ENCODE measurements around the gene IER5.

IER5 gene

GRCh38 chr1:181100934-181101333, 12.4 kb downstream of the IER5 start:
- H3K27me3 Mint-ChIP-seq = no peaks in the 10 kb centered on the region
- ATAC-seq = no peak
- H3K36me3 Mint-ChIP-seq = peaks cover 13% of the 10 kb centered on the region
- H3K4me3 Mint-ChIP-seq = no peak overlapping the region
- peak overlapping the region; percentile 88 for H3K27ac Mint-ChIP-seq
- H3K4me1 Mint-ChIP-seq = peaks cover 71% of the 10 kb centered on the region
- H3K9me3 Mint-ChIP-seq = no peaks in the 10 kb centered on the region

GRCh38 chr1:181101581-181102226, 13.2 kb downstream of the IER5 start:
- H3K9me3 Mint-ChIP-seq = no peaks in the 10 kb centered on the region
- no peaks in the 10 kb centered on the region for H3K27me3 Mint-ChIP-seq
- no peak overlapping the region for H3K4me3 Mint-ChIP-seq
- peak overlapping the region; percentile 88 for H3K27ac Mint-ChIP-seq
- no peak for ATAC-seq
- H3K4me1 Mint-ChIP-seq = peaks cover 68% of the 10 kb centered on the region
- H3K36me3 Mint-ChIP-seq = peaks cover 5% of the 10 kb centered on the region

GRCh38 chr1:181102841-181103240, 14.3 kb downstream of the IER5 start:
- Mint-ChIP-seq H3K36me3 (peaks cover 5% of the 10 kb centered on the region), H3K27me3 (no peaks in the 10 kb centered on the region), H3K9me3 (no peaks in the 10 kb centered on the region), H3K4me1 (peaks cover 59% of the 10 kb centered on the region), H3K4me3 (no peak overlapping the region), H3K27ac (no peak overlapping the region)
- ATAC-seq = no peak

DNA sequence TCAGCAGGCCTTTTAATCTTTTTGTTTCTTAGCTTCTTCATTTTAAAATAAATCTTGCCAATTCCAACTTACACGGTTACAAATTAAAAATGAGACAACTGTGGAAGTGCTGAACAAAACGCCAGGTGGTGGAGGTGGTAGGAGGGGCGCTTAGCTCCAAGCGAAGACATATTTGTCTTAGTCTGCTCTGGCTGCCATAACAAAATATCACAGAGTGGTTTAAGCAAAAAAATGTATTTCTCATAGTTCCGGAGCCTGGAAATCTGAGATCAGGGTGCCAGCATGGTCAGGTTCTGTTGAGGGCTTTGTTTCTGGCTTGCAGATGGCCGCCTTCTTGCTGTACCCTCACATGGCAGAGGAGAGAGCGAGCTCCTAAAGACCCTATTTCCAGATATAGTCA, 14.9 kb downstream of the IER5 start:
- Mint-ChIP-seq H3K27ac (no peak overlapping the region), H3K36me3 (peaks cover under 1% of the 10 kb centered on the region), H3K27me3 (no peaks in the 10 kb centered on the region), H3K9me3 (no peaks in the 10 kb centered on the region), H3K4me1 (peaks cover 53% of the 10 kb centered on the region), H3K4me3 (no peak overlapping the region)
- no peak for ATAC-seq

- no peaks in the 10 kb centered on the region for H3K36me3 Mint-ChIP-seq
- peak overlapping the region; percentile 83 for H3K4me3 Mint-ChIP-seq
- H3K4me1 Mint-ChIP-seq = peaks cover 45% of the 10 kb centered on the region
- H3K27ac Mint-ChIP-seq = peak overlapping the region; percentile 65
- no peaks in the 10 kb centered on the region for H3K9me3 Mint-ChIP-seq
- no peak for ATAC-seq
- H3K27me3 Mint-ChIP-seq = no peaks in the 10 kb centered on the region
Observed at GRCh38 chr1:181104042-181104789, 15.7 kb downstream of the IER5 start.

DNA sequence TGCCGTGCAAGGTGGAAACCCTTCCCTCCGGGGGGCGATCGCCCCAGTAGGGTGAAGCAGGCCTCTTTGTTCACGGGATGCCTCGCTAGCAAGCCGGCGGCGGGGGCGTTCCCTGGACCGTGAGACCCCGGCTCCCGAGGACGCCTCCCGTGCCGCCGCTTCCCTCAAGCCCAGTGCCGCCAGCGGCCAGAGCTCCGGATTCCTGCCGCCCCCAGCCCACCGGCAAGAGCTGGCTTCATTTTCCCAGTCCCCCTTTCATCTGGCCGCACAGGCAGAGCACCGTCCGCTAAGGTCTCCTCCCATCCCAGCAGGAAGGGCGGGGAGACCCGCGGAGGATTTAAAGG, 16.3 kb downstream of the IER5 start:
- Mint-ChIP-seq H3K36me3 (no peaks in the 10 kb centered on the region), H3K27me3 (no peaks in the 10 kb centered on the region), H3K4me1 (peaks cover 44% of the 10 kb centered on the region), H3K4me3 (peak overlapping the region; percentile 83), H3K27ac (peak overlapping the region; percentile 65), H3K9me3 (no peaks in the 10 kb centered on the region)
- ATAC-seq = peak; percentile 53

DNA sequence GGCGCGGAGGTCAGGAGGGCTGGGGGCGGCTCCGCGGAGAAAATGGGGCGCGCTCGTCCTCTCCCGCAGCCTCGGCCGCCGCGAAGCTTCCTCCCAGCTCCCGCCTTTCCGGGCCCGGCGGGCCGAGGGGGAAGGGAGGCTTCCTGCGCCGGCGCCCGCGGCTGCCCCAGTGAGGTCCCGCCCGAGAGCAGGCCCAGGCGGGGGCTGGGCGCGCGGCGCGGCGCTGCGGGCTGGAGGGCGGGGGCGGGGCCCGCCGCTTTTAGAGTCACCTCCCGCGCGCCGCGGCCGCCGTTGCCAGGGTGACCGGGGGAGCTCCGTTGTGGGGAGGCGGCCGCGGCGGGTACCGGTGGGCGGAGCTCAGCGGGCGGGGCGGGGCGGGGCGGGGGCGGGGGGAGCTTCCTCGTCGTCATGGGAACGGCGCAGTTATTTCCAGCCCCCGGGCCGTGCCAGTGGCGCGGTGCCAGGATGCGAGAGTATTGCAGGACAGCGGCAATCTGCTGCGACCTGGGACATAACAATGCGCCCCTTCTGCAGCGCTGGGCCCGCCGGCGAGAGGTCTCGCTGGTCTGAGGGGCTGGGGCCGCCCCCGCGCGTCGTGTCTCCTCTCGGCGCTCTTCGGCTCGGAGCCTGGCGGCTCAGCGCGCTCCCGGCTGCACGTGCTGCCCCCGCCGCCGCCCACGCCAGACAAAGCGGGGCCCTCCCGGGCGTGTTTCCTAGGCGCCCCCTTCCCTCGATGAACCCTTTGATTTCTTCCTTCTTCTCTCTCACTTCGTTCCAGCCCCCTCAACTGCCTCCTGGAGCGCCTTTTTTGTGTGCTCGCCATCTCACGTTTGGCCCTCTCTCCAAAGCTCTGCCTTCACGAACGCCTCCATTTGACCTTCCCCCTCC, 16.9 kb downstream of the IER5 start:
- peak overlapping the region; percentile 83 for H3K4me3 Mint-ChIP-seq
- peak overlapping the region; percentile 77 for H3K27ac Mint-ChIP-seq
- ATAC-seq = peak; percentile 95
- no peaks in the 10 kb centered on the region for H3K27me3 Mint-ChIP-seq
- no peaks in the 10 kb centered on the region for H3K36me3 Mint-ChIP-seq
- no peaks in the 10 kb centered on the region for H3K9me3 Mint-ChIP-seq
- H3K4me1 Mint-ChIP-seq = peaks cover 41% of the 10 kb centered on the region

DNA sequence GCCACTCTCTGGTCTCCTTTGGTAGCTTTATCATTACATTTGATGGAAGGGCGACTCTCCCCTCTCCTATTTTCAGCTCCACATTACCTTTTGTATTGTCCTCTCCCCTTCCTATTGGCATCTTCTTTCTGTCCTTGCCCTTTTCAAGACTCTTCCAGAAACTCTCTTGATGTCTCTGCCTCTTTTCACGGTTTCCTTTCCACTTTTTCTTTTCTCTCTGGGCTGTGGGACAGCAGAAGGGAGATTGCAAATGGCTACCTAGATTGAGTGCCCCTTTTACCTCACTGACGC, 17.5 kb downstream of the IER5 start:
- H3K9me3 Mint-ChIP-seq = no peaks in the 10 kb centered on the region
- no peak for ATAC-seq
- peaks cover 35% of the 10 kb centered on the region for H3K4me1 Mint-ChIP-seq
- H3K27ac Mint-ChIP-seq = peak overlapping the region; percentile 77
- H3K36me3 Mint-ChIP-seq = no peaks in the 10 kb centered on the region
- H3K27me3 Mint-ChIP-seq = no peaks in the 10 kb centered on the region
- H3K4me3 Mint-ChIP-seq = peak overlapping the region; percentile 83

GRCh38 chr1:181106479-181106878, 18.0 kb downstream of the IER5 start:
- H3K36me3 Mint-ChIP-seq = no peaks in the 10 kb centered on the region
- H3K27ac Mint-ChIP-seq = peak overlapping the region; percentile 77
- H3K4me1 Mint-ChIP-seq = peaks cover 34% of the 10 kb centered on the region
- ATAC-seq = no peak
- no peaks in the 10 kb centered on the region for H3K9me3 Mint-ChIP-seq
- peak overlapping the region; percentile 83 for H3K4me3 Mint-ChIP-seq
- H3K27me3 Mint-ChIP-seq = no peaks in the 10 kb centered on the region

GRCh38 chr1:181107711-181108110, 19.2 kb downstream of the IER5 start:
- H3K4me3 Mint-ChIP-seq = no peak overlapping the region
- H3K27ac Mint-ChIP-seq = peak overlapping the region; percentile 15
- no peaks in the 10 kb centered on the region for H3K9me3 Mint-ChIP-seq
- no peak for ATAC-seq
- H3K4me1 Mint-ChIP-seq = peaks cover 46% of the 10 kb centered on the region
- H3K36me3 Mint-ChIP-seq = no peaks in the 10 kb centered on the region
- H3K27me3 Mint-ChIP-seq = no peaks in the 10 kb centered on the region

GRCh38 chr1:181108304-181108867, 19.9 kb downstream of the IER5 start:
- H3K27me3 Mint-ChIP-seq = no peaks in the 10 kb centered on the region
- ATAC-seq = no peak
- H3K36me3 Mint-ChIP-seq = no peaks in the 10 kb centered on the region
- H3K9me3 Mint-ChIP-seq = no peaks in the 10 kb centered on the region
- H3K27ac Mint-ChIP-seq = peak overlapping the region; percentile 15
- H3K4me1 Mint-ChIP-seq = peaks cover 44% of the 10 kb centered on the region
- no peak overlapping the region for H3K4me3 Mint-ChIP-seq

DNA sequence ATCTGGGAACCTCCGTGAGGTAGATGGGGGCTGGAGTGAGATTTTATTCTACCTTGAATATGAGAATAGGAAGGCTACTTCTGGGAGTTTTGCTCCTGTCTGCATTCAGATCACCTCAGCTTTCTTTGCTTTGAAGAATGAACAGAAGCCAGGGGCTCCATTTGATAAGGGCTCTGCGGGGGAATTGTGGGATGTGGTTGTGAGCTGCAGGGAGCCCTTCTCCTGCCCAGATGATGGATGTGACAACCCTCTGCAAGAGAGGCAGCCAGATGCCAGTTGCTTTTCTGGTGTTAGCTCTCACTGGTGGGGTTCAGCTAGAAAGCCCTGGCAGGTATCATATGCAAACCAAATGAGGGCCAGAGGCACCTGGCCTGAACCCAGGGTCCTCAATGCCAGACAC, 21.5 kb downstream of the IER5 start:
- no peaks in the 10 kb centered on the region for H3K27me3 Mint-ChIP-seq
- ATAC-seq = no peak
- peak overlapping the region; percentile 48 for H3K27ac Mint-ChIP-seq
- H3K9me3 Mint-ChIP-seq = no peaks in the 10 kb centered on the region
- H3K4me1 Mint-ChIP-seq = peaks cover 40% of the 10 kb centered on the region
- H3K4me3 Mint-ChIP-seq = no peak overlapping the region
- no peaks in the 10 kb centered on the region for H3K36me3 Mint-ChIP-seq

DNA sequence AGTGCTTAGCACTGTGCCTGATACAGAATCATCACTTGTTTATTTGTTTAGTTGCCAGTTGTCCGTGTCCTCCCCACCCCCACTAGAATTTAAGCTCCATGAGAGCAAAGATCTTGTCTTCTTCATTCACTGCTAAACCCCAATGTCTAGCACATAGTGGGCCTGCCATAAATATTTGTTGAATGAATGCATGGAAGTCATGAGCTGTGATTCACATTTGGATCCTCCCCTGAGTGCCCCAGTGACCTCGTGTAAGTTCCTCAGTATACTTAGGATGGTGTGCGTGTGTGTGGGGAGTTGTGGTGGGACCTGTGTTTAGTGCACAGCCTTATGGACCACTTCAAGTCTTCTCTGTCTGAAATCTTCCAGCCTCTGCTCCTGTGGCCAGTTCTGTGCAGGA, 23.1 kb downstream of the IER5 start:
- Mint-ChIP-seq H3K36me3 (no peaks in the 10 kb centered on the region), H3K27ac (peak overlapping the region; percentile 2), H3K9me3 (no peaks in the 10 kb centered on the region), H3K4me3 (no peak overlapping the region), H3K4me1 (peaks cover 35% of the 10 kb centered on the region), H3K27me3 (no peaks in the 10 kb centered on the region)
- no peak for ATAC-seq

GRCh38 chr1:181112071-181112929, 23.8 kb downstream of the IER5 start:
- H3K4me3 Mint-ChIP-seq = no peak overlapping the region
- H3K27ac Mint-ChIP-seq = peak overlapping the region; percentile 2
- H3K4me1 Mint-ChIP-seq = peaks cover 35% of the 10 kb centered on the region
- no peak for ATAC-seq
- H3K27me3 Mint-ChIP-seq = no peaks in the 10 kb centered on the region
- H3K36me3 Mint-ChIP-seq = no peaks in the 10 kb centered on the region
- no peaks in the 10 kb centered on the region for H3K9me3 Mint-ChIP-seq

Measured in stimulated activated memory B cell treated with anti-CD40 and anti-IgM and Interleukin-4, amounts not matched to agents 10 μg/mL and 1 μg/mL and 100 μg/mL, for 72 hours (primary cell).